HG03520 (cell line): Measurements from ENCODE around the gene REEP5.
"Not testable (repeated sequence)": the region's sequence is repeated elsewhere in the genome, so short reads cannot be mapped to it uniquely, and the experiment has no call there.

Experiments used
- ATAC-seq: cut with Tn5 transposase; IDR thresholded peaks from one replicate; pipeline ENCODE4 v1.9.1; 2021; ENCODE audit warnings: mild to moderate bottlenecking, moderate library complexity; ENCODE audit not compliant: unreplicated experiment

REEP5 gene

GRCh38 chr5:112921833-112922817 lies at the start of gene REEP5:
Gene REEP5 (minus strand): TSS chr5:112922227. CDS start chr5:112922190, 37 bp downstream.
- ATAC-seq, result peak; percentile 55

GRCh38 chr5:112971276-112971675 lies 49.2 kb upstream of the REEP5 start:
- no peak for ATAC-seq

DNA sequence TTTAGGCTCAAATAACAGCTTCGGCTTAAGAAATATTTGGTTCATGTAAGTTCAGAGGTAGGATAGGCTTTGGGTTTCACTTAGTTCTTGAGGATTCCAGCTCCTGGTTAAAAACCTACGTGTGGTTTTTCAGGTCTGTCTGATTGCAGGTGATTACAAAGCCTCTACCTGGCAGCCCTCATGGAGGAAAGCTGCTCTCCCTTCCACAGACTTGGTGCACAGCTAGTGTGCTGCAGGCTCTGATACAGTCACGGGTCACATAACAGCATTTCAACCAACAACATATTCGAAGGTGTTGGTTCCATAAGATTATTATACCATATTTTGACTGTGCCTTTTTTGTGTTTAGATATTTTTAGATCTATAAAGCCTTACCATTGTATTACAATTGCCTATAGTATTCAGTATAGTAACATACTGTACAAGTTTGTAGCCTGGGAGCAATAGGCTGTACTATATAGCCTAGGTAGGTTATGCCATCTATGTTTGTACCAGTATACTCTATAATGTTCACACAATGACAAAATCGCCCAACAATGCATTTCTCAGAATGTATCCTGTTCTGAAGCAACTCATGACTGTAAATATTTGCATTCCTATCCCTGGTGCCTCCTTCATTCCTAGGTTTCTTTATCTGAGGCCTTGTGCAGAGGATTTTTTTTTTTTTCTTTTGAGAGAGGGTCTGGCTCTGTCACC lies 46.5 kb upstream of the REEP5 start:
- no peak for ATAC-seq

DNA sequence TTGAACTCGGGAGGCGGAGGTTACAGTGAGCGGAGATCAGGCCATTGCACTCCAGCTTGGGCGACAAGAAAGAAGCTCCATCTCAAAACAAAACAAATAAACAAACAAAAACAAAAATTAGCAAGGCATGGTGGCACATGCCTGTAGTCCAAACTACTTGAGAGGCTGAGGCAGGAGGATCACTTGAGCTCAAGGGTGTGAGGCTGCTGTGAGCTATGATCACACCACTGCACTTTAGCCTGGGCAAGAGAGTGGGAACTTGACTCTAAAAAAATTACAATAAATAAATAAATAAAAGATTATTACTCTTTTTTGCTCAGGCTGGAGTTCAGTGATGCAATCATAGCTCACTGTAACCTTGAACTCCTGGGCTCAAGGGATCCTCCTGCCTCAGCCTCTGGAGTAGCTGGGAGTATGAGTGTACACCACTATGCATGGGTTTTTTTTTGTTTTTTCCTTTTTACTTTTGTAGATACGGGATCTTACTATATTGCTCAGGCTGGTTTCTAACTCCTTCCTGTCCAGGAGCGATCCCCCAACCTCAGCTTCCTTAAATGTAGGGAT lies 45.6 kb upstream of the REEP5 start:
- no peak for ATAC-seq

GRCh38 chr5:112965733-112966306 lies 43.8 kb upstream of the REEP5 start:
- ATAC-seq, result no peak

GRCh38 chr5:112963374-112963733 lies 41.3 kb upstream of the REEP5 start:
- not testable (repeated sequence) for ATAC-seq

DNA sequence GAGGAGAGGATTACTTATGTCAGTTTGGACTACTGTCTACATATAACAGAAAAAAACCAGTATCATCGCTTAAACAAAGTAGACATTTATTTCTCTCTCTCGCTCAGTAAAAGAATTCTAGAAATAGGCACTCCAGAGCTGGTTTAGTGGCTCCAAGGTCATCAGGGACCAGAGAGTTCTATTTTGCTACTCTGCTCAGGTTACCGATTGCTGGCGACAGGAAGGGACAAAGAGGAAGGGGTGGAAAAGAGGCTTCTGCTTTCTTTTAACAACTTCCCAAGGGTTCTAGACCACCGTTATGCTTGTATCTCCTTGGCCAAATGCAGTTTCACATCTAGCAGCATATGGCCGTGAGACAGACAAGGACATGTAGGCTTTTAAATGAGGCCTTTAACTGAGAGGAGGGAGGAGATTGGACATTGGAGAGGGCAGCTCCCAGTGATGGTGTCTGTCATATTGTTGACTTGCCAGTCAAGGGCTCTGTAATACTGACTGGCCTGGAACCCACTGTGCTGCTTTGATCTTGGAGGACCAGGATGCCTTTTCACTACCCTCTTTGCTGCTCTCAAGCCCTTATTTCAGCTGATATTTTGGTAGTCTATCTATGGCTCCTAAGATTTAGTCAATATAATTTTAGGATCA lies 39.0 kb upstream of the REEP5 start:
- no peak for ATAC-seq

DNA sequence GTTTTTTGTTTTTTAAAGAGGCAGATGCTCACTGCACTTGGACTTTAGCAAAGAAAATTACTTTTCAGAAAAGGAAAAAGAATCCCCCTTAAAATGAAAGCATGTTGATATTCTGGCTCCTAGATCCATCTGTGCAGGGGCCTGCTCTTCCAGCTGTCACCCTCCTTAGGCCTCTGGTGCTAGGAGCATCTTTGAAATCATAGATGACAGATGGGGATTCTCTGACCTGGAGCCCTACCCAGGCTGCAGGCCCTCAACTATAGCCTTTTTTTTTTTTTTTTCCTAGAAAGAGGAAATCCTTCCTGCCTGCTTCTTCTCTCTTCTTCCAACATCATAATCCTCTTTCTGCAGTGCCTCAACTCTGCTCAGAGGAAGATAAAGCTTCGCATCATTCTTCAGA lies 38.3 kb upstream of the REEP5 start:
- no peak for ATAC-seq

DNA sequence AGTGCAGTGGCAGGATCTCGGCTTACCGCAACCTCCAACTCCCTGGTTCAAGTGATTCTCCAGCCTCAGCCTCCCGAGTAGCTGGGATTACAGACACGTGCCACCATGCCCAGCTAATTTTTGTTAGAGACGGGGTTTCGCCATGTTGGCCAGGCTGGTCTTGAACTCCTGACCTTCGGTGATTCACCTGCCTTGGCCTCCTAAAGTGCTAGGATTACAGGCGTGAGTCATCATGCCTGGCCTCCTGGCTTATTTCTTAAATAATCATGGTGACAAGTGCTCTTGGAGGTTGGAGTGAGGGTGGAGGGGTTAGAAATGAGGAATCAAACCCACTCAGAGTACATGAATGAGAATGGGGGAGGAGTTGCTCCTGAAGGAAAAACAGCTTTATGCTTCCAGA lies 37.8 kb upstream of the REEP5 start:
- ATAC-seq, result not testable (repeated sequence)

- peak; percentile 61 for ATAC-seq
Observed at GRCh38 chr5:112958093-112959088, 36.4 kb upstream of the REEP5 start.

- ATAC-seq, result no peak
Observed at GRCh38 chr5:112957036-112957808, 35.2 kb upstream of the REEP5 start.

GRCh38 chr5:112956606-112957005 lies 34.6 kb upstream of the REEP5 start:
- no peak for ATAC-seq

DNA sequence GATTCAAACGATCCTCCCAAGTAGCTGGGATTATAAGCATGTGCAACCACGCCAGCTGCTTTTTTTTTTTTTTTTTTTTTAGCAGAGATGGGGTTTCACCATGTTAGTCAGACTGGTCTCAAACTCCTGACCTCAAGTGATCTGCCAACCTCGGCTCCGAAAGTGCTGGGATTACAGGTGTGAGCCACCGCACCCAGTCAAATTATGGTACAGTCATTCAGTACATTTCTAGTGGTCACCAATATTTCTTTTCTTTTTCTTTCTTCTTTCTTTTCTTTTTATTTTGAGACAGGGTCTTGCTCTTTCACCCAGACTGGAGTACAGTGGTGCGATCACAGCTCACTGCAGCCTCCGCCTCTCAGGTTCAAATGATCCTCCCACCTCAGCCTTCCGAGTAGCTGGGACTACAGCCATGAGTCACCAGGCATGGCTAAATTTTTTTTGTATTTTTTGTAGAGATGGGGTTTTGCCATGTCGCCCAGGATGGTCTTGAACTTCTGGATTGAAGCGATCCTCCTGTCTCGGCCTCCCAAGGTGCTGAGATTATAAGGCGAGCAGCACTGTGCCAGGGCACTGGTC lies 29.2 kb upstream of the REEP5 start:
- ATAC-seq, result peak; percentile 96

GRCh38 chr5:112948458-112948857 lies 26.4 kb upstream of the REEP5 start:
- ATAC-seq, result no peak

DNA sequence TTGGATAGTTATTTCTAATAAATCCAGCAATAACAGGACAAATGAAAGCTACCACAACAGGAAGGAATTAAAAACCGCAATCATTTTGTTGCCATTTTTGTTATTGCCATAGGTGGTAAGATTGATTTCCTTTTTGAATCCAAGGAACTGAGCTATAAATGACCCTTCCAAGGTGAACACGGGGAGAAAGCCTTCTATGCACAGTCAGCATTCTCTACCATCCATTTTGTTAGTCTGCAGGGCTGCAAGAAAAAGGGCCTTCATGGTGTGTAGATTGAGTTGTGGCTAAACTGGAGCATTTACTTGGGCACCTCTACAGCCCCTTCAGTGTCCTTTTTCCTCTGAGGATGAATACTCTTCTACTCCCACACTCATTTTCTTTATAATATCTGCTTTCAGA lies 18.6 kb upstream of the REEP5 start:
- no peak for ATAC-seq

GRCh38 chr5:112938286-112938685 lies 16.3 kb upstream of the REEP5 start:
- no peak for ATAC-seq

DNA sequence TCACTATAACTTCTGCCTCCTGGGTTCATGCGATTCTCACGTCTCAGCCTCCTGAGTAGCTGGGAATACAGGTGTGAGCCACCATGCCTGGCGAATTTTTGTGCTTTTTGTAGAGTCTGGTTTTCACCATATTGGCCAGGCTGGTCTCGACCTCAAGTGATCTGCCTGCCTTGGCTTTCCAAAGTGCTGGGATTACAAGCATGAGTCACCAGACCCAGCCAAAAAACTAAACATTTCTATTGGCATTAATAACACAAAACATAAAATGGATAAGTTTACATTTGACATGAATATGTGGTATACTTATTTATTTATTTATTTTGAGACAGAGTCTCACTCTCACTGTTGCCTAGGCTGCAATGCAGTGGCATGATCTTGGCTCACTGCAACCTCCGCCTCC lies 13.6 kb upstream of the REEP5 start:
- ATAC-seq, result no peak

DNA sequence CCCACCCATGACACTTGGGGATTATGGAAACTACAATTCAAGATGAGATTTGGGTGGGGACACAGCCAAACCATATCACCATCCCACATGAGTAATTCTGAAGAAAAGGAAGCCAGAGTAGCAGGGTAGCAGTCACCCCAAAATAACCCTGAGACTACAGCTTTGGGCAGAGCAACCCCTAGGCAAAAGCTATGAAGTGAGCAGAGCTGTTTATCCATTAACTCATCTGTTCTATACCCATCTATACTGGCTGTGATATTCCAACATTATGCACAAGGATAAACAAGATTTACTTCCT lies 12.3 kb upstream of the REEP5 start:
- no peak for ATAC-seq
